ENCODE data around the gene ASB6. TPM values are rescaled to one million over a fixed set of nuclear protein-coding genes. Genes with fewer than 3 reads are reported as not detected.

The ASB6 gene
- total RNA-seq, 1 donor from 2014 or later, result 18.1 TPM

GRCh38 chr9:129685933-129686259, 43.9 kb upstream of the ASB6 start:
- no peak overlapping the region for H3K4me3 Mint-ChIP-seq (ENCODE audit: unreplicated experiment)
- no peaks in the 10 kb centered on the region for H3K9me3 Mint-ChIP-seq (ENCODE audit: unreplicated experiment)
- no peak for TF ChIP-seq CTCF (IDR thresholded peaks at IDR 0.05)
- H3K4me1 Mint-ChIP-seq (ENCODE audit: unreplicated experiment), result peaks cover 5% of the 10 kb centered on the region
- DNase-seq (ENCODE audit: extremely low spot score, unreplicated experiment), result no peak
- H3K36me3 Mint-ChIP-seq (ENCODE audit: unreplicated experiment), result no peaks in the 10 kb centered on the region
- no peak overlapping the region for H3K27ac Mint-ChIP-seq (ENCODE audit: unreplicated experiment)
- H3K27me3 Mint-ChIP-seq (ENCODE audit: unreplicated experiment), result no peaks in the 10 kb centered on the region

DNA sequence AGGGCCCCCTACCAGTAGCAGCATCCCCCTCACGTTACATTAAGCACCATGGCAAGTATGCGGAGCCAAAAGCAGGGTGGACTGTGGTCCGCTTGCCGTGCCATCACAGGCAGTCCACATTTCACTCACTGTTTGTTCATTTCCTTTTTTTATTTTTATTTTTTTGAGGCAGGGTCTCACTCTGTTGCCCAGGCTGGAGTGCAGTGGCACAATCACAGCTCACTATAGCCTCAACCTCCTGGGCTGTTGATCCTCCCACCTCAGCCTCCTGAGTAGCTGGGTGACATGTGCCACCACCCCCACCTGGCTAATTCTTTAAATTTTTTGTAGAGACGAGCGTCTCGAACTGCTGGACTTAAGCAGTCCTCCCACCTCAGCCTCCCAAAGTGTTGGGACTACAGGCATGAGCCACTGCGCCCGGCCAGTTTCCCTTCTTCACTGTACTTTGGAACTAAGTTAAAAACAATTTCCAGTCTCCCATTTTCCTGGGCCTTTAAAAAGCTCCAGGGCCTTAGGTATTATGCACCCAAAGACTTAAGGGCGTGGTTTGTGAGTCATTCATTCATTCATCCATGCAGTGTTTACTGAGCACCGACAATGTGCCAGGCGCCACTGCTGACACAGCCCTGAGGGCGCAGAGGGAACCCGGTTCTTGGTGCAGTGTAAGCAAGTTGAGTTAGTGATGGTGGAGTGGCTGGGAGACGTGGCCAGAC, 43.4 kb upstream of the ASB6 start:
- TF ChIP-seq CTCF (IDR thresholded peaks at IDR 0.05), result no peak
- Mint-ChIP-seq H3K36me3 (ENCODE audit: unreplicated experiment) (no peaks in the 10 kb centered on the region), H3K4me3 (ENCODE audit: unreplicated experiment) (no peak overlapping the region), H3K27me3 (ENCODE audit: unreplicated experiment) (no peaks in the 10 kb centered on the region), H3K27ac (ENCODE audit: unreplicated experiment) (no peak overlapping the region), H3K4me1 (ENCODE audit: unreplicated experiment) (peaks cover 5% of the 10 kb centered on the region), H3K9me3 (ENCODE audit: unreplicated experiment) (no peaks in the 10 kb centered on the region)
- DNase-seq (ENCODE audit: extremely low spot score, unreplicated experiment), result no peak

DNA sequence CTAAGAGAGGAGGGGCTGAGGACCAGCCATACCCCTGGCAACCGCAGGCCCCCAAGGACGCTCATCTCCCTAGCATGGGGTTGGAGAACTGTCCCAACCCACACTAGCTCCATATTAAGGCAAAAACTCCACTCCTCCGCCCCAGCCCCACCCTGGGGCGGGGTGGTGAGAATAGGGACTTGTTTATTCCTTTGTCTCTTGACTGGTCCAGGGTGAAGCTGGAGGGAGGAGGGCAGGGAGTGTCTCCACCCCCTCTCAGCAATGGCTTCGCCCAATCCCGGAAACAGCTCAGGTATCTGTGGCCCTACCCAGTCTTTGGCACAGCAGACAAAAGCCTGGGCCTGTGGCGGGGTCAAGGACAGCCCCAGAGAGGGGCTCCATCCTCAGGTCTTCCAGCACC, 40.4 kb upstream of the ASB6 start:
- H3K27ac Mint-ChIP-seq (ENCODE audit: unreplicated experiment), result no peak overlapping the region
- no peaks in the 10 kb centered on the region for H3K27me3 Mint-ChIP-seq (ENCODE audit: unreplicated experiment)
- no peak for TF ChIP-seq CTCF (IDR thresholded peaks at IDR 0.05)
- H3K4me1 Mint-ChIP-seq (ENCODE audit: unreplicated experiment), result peaks cover 17% of the 10 kb centered on the region
- no peak for DNase-seq (ENCODE audit: extremely low spot score, unreplicated experiment)
- no peak overlapping the region for H3K4me3 Mint-ChIP-seq (ENCODE audit: unreplicated experiment)
- H3K9me3 Mint-ChIP-seq (ENCODE audit: unreplicated experiment), result no peaks in the 10 kb centered on the region
- no peaks in the 10 kb centered on the region for H3K36me3 Mint-ChIP-seq (ENCODE audit: unreplicated experiment)

DNA sequence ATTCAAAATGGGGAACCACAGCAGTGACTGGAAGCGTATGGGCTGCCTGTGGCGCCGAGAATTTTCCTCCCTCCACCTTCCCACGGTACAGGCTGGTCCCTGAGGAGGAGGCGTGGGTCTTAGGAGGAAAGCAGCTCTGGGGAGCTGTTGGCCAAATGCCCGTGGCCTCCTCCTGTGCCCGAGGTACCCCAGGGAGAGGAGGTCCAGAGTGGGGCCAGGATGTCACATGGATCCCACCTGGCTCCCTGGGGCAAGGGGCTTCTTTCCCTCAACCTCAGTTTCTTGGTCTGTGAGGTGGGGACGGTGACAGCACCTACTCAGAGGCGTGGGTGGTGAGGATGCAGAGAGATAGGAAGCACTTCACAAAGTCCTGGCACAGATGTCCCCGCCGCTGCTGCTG, 40.0 kb upstream of the ASB6 start:
- Mint-ChIP-seq H3K27ac (ENCODE audit: unreplicated experiment) (no peak overlapping the region), H3K9me3 (ENCODE audit: unreplicated experiment) (no peaks in the 10 kb centered on the region), H3K27me3 (ENCODE audit: unreplicated experiment) (no peaks in the 10 kb centered on the region), H3K36me3 (ENCODE audit: unreplicated experiment) (no peaks in the 10 kb centered on the region), H3K4me3 (ENCODE audit: unreplicated experiment) (no peak overlapping the region), H3K4me1 (ENCODE audit: unreplicated experiment) (peaks cover 22% of the 10 kb centered on the region)
- DNase-seq (ENCODE audit: extremely low spot score, unreplicated experiment), result no peak
- TF ChIP-seq CTCF (IDR thresholded peaks at IDR 0.05), result no peak

DNA sequence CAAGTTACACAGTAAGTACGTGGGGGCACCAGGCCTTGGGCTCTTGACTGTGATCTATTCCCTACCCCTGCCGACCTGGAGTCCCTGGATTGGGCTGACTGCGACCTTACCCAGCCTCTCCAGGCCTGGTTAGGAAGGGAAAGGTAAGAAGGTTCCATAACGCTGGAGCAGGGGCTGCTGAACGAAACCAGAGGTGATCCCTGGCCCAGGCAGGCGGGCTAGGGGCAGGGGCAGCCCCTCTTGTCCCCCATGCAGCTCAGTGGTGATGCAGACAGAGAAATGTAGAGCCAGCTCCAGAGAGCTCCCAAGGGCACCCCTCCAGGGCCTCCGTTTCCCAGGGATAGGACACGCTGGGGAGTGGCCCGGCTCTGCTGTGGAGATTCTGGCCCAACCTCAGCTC, 37.6 kb upstream of the ASB6 start:
- Mint-ChIP-seq H3K36me3 (ENCODE audit: unreplicated experiment) (no peaks in the 10 kb centered on the region), H3K27me3 (ENCODE audit: unreplicated experiment) (peaks cover 2% of the 10 kb centered on the region), H3K9me3 (ENCODE audit: unreplicated experiment) (no peaks in the 10 kb centered on the region), H3K27ac (ENCODE audit: unreplicated experiment) (no peak overlapping the region), H3K4me3 (ENCODE audit: unreplicated experiment) (no peak overlapping the region), H3K4me1 (ENCODE audit: unreplicated experiment) (peaks cover 29% of the 10 kb centered on the region)
- no peak for DNase-seq (ENCODE audit: extremely low spot score, unreplicated experiment)
- TF ChIP-seq CTCF (IDR thresholded peaks at IDR 0.05), result no peak
